Left lung (tissue), 10 donors: Measurements from ENCODE around the gene VPS13A. TPM values are rescaled to one million over a fixed set of nuclear protein-coding genes. Genes with fewer than 3 reads are reported as not detected.

ENCODE experiments used
- ATAC-seq: fragments of 200-7000 bp; cut with Tn5 transposase; one replicate; pipeline ENCODE4 v1.9.1; 2020; ENCODE audit warnings: moderate library complexity
- DNase-seq, 4 donors: peaks; one replicate each; pipeline ENCODE4 v3.0.0-alpha.2; 2013 to 2020
- H3K27ac ChIP-seq, 2 donors: fragments of 200-600 bp; sonication (generic) in 1 of 2; one replicate each; pipeline versions ENCODE4 v1.5.0 to v1.8.0; 2020 to 2021
- H3K27me3 ChIP-seq, 2 donors: fragments of 200-600 bp; sonication (generic) in 1 of 2; one replicate each; pipeline versions ENCODE4 v1.5.0 to v1.8.0; 2020 to 2021
- H3K36me3 ChIP-seq, 2 donors: fragments of 200-600 bp; sonication (generic) in 1 of 2; one replicate each; pipeline versions ENCODE4 v1.5.0 to v1.8.0; 2020 to 2021
- H3K4me1 ChIP-seq, 2 donors: fragments of 200-600 bp; one replicate each; pipeline ENCODE4 v1.8.0; 2021
- H3K4me3 ChIP-seq, 2 donors: fragments of 200-600 bp; sonication (generic) in 1 of 2; one replicate each; pipeline versions ENCODE4 v1.5.0 to v1.8.0; 2020 to 2021; ENCODE audit warnings: mild to moderate bottlenecking in 1 of 2
- H3K9me3 ChIP-seq, 2 donors: fragments of 200-600 bp; sonication (generic) in 1 of 2; one replicate each; pipeline versions ENCODE4 v1.5.0 to v1.8.0; 2020 to 2021
- intact Hi-C, 2 donors: fragments of 100-400 bp; cut with DNase I; formaldehyde crosslinking; loops; one replicate each; pipeline versions ENCODE4 v1.11.2 to v1.14.2; 2022
- polyA plus RNA-seq, 6 donors: library from polyadenylated mRNA; unstranded; fragments of 120-200 nt; gene quantifications; one replicate each; pipeline ENCODE4 v1.2.1, GENCODE V29; 2013; ENCODE audit not compliant: insufficient read length in 6 of 6
- total RNA-seq, 2 donors: library from RNA; stranded (reverse); fragmentation: NEBNext Ultra II Directional; extraction: Animal tissue kit (Norgen Biotek cat#: 25700); gene quantifications; one replicate each; pipeline ENCODE4 v1.2.1, GENCODE V29; 2021
- TF ChIP-seq, protein P1 (sequence below), 2 donors: fragments of 200-600 bp; sonication (generic) in 1 of 2; IDR thresholded peaks; one replicate each; pipeline versions ENCODE4 v1.5.0 to v1.8.0; 2021; ENCODE audit warnings: antibody characterized with exemption in 2 of 2
- donor health status: DM: no; HTN: yes; CAD: no.
- donor health status: DM: no; HTN: no; CAD: no.

The VPS13A gene
- total and polyA plus RNA-seq, 8 donors = 19.7 to 36.1 (median 28.7) TPM

DNA sequence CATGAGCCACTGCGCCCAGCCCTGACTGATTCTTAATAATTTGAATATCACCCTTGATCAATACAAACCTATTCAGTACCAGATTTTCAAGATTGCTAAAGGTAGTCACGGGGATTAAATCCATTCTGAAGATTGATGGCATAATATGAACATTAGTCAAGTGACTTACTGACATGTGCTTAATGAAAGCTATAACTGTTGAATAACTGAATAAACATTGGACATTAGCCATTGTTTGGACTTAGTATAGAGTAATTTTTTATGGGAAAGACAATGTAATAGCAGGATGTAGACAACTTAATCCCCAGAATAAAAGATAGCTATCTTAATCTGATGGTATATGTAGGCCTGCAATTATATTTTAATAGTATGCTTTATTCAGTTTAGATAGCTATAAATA is 35.0 kb upstream of the VPS13A start:
- TF ChIP-seq, protein P1, sequence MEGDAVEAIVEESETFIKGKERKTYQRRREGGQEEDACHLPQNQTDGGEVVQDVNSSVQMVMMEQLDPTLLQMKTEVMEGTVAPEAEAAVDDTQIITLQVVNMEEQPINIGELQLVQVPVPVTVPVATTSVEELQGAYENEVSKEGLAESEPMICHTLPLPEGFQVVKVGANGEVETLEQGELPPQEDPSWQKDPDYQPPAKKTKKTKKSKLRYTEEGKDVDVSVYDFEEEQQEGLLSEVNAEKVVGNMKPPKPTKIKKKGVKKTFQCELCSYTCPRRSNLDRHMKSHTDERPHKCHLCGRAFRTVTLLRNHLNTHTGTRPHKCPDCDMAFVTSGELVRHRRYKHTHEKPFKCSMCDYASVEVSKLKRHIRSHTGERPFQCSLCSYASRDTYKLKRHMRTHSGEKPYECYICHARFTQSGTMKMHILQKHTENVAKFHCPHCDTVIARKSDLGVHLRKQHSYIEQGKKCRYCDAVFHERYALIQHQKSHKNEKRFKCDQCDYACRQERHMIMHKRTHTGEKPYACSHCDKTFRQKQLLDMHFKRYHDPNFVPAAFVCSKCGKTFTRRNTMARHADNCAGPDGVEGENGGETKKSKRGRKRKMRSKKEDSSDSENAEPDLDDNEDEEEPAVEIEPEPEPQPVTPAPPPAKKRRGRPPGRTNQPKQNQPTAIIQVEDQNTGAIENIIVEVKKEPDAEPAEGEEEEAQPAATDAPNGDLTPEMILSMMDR (IDR thresholded peaks at IDR 0.05) = no peak
- Histone ChIP-seq H3K9me3 (no peaks in the 10 kb centered on the region), H3K36me3 (no peaks in the 10 kb centered on the region), H3K4me3 (no peak overlapping the region), H3K27ac (no peak overlapping the region), H3K4me1 (no peaks in the 10 kb centered on the region), H3K27me3 (no peaks in the 10 kb centered on the region)
- DNase-seq (no peak), ATAC-seq (no peak)
- intact Hi-C loops = no loop called here

DNA sequence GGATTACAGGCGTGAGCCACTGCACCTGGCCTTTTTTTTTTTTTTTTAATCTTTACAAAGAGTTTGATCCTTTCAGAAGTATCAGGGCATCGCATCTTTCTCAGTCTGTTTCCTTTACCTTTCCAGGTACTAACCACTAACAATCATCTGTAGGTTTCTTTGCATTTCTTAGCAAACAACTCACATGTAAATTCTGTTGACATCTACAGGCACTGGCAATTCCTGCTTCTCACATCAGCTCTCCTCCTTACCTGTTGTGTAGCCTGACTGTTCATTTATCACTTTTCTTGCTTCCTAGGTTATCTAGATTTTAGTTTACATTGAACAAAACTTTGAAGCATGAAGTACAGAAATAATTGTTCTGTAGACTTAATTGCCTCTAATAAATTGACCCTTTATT is 27.5 kb upstream of the VPS13A start:
- no peaks in the 10 kb centered on the region for H3K9me3 ChIP-seq
- H3K4me1 ChIP-seq = no peaks in the 10 kb centered on the region
- DNase-seq (no peak), ATAC-seq (no peak)
- intact Hi-C loops = no loop called here
- H3K4me3 ChIP-seq = no peak overlapping the region
- H3K27me3 ChIP-seq = no peaks in the 10 kb centered on the region
- TF ChIP-seq, protein P1 (IDR thresholded peaks at IDR 0.05) = no peak
- no peaks in the 10 kb centered on the region for H3K36me3 ChIP-seq
- H3K27ac ChIP-seq = no peak overlapping the region

DNA sequence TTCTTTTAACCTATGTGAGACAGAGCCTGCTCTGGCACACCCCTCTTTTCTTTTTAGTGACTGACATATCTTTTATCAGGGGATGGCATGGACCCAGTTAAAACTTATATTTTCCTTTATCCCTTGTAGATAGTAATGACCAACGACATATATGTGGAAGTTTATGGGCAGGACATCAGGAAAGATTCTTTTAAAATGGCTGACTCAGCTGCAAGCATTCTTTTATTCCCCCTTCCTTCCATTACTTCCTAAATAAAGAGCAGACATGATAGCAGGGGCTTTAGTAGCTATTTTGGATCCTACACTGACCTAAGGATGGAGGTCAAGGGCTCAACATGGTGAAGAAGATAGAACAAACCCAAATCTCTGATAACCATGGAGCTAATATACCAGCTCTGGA is 25.0 kb upstream of the VPS13A start:
- DNase-seq = no peak
- no peaks in the 10 kb centered on the region for H3K36me3 ChIP-seq
- H3K27me3 ChIP-seq = no peaks in the 10 kb centered on the region
- no peak overlapping the region for H3K4me3 ChIP-seq
- TF ChIP-seq, protein P1 (IDR thresholded peaks at IDR 0.05) = no peak
- ATAC-seq = no peak
- intact Hi-C loops = no loop called here
- H3K27ac ChIP-seq = no peak overlapping the region
- H3K9me3 ChIP-seq = no peaks in the 10 kb centered on the region
- H3K4me1 ChIP-seq = no peaks in the 10 kb centered on the region

DNA sequence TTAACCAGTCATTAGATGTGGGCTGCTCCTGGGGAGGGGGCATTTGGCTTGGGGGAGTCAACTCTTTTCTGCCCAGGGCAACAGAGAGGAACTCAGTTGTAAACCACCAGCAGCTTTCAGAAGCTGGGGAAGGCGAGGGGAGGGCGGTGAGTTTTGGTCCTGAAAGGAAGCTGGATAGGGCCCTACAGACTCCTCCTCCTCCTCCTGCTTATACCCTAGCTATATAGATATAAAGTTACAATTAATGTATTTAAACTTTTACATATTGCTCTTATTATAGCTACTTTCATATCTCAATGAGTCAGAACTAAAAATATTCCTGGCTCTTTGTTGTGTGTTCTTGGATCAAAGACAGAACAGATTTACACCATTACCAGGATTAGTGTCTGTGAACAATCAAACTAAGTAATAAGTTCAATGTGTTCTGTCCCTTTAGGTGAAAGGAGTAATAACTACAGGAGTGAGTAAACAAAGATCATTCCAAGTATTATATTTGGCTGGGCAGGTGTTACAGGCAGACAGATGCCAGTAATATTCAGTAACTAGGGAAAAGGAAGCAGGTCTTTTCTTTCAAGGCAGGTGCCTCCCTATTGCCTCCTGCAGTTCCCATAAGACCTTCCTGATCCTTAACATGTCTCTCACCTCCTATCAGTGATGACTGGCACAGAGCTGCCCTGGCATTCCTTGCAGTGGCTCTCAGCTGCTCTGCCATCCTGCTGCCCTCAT is 20.5 kb upstream of the VPS13A start:
- DNase-seq (no peak), ATAC-seq (no peak)
- Histone ChIP-seq H3K9me3 (no peaks in the 10 kb centered on the region), H3K27me3 (no peaks in the 10 kb centered on the region), H3K36me3 (no peaks in the 10 kb centered on the region), H3K4me3 (no peak overlapping the region), H3K27ac (no peak overlapping the region), H3K4me1 (no peaks in the 10 kb centered on the region)
- intact Hi-C loops = no loop called here
- TF ChIP-seq, protein P1 (IDR thresholded peaks at IDR 0.05) = no peak

DNA sequence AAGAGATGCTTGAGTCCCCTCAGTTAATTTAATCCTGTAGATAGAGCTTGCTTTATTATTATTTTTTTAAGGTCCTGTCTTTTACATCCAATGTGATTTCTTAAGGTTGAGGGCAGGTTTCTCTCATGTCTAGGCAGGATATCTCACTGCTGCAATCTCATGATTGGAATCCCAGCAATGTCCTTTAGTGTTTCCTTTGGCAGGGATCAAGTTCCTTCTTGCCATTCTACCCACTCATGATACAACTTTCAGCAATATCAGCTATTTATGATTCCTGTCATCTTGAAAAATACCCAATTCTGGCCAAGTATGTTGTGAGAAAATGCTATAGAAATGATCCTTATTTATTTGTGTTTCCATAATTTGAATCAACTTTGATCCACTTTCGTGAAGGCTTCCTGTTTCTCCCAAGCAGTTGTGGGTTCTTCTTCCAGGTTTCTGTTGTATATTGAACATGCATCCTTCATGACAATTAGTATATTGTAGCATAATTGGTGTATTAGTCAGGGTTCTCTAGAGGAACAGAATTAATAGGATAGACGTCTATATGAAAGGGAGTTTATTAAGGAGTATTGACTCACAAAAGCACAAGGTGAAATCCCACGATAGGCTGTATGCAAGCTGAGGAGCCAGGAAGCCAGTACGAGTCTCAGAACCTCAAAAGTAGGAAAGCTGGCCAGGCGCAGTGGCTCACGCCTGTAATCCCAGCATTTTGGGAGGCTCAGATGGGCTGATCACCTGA is 18.4 kb upstream of the VPS13A start:
- Histone ChIP-seq H3K9me3 (no peaks in the 10 kb centered on the region), H3K4me3 (no peak overlapping the region), H3K27me3 (no peaks in the 10 kb centered on the region), H3K4me1 (peaks cover under 1 to 4% of the 10 kb centered on the region in 2 donors), H3K36me3 (no peaks in the 10 kb centered on the region), H3K27ac (no peak overlapping the region)
- TF ChIP-seq, protein P1 (IDR thresholded peaks at IDR 0.05) = no peak
- DNase-seq (no peak), ATAC-seq (no peak)
- intact Hi-C loops = no loop called here
